GM12878 (cell line): ENCODE results near the gene TSHR. TPM values are rescaled to one million over a fixed set of nuclear protein-coding genes. Genes with fewer than 3 reads are reported as not detected.

ENCODE experiments used
- ATAC-seq: fragments of 200-7000 bp; cut with Tn5 transposase; 3 replicates; pipeline ENCODE4 v1.9.1; 2020; ENCODE audit warnings: mild to moderate bottlenecking, moderate library complexity
- BruUV-seq: library from RNA; stranded (reverse); fragments of 400-500 nt; replicated peaks from 2 replicates; lab custom pipeline; 2021; lab: Mats Ljungman, UMichigan
- CTCF ChIA-PET: fragments of 300-600 bp; sonication (Branson Sonifier 250); formaldehyde crosslinking; extraction: SDS; loops from one replicate; lab custom pipeline; 2021; ENCODE audit warnings: inconsistent platforms; lab: Yijun Ruan, JAX
- POLR2A ChIA-PET: fragments of 350-600 bp; formaldehyde crosslinking; extraction: SDS; loops from one replicate; lab custom pipeline; 2021; ENCODE audit warnings: inconsistent platforms; lab: Charles Lee
- RAD21 ChIA-PET: fragments of 300-600 bp; sonication (Branson Sonifier 250); formaldehyde crosslinking; loops from one replicate; lab custom pipeline; 2023; ENCODE audit warnings: antibody characterized with exemption; ENCODE audit not compliant: unreplicated experiment; lab: Charles Lee
- SMC1A ChIA-PET: fragments of 300-600 bp; sonication (Branson Sonifier 250); formaldehyde crosslinking; loops from one replicate; lab custom pipeline; 2023; ENCODE audit not compliant: unreplicated experiment, uncharacterized antibody; lab: Charles Lee
- DNase-seq: peaks from one replicate; pipeline ENCODE4 v3.0.0-alpha.2; 2011; ENCODE audit warnings: low read depth, low spot score
- FAIRE-seq: peaks from 3 replicates; lab custom pipeline; 2011; peaks lifted over from hg19 to GRCh38; lab: Jason Lieb, UNC
- H2AFZ ChIP-seq: 2 replicates; pipeline ENCODE4 v1.6.0; 2011; ENCODE audit warnings: low read depth, low read length, control low read depth; ENCODE audit not compliant: control insufficient read depth
- H3K27ac ChIP-seq: 2 replicates; pipeline ENCODE4 v1.5.1; 2011; ENCODE audit warnings: control low read depth; ENCODE audit not compliant: control insufficient read depth, insufficient read depth
- H3K27me3 ChIP-seq, 2 experiments: replicated peaks in 1 of 2; 2 replicates each; pipeline versions ENCODE4 v1.6.0 to v1.6.1; 2011; ENCODE audit warnings: low read length in 1 of 2; ENCODE audit not compliant: control insufficient read depth in 2 of 2, insufficient read depth in 2 of 2
- H3K36me3 ChIP-seq, 2 experiments: 2 replicates each; pipeline ENCODE4 v1.5.1; 2011; ENCODE audit warnings: low read length in 1 of 2; ENCODE audit not compliant: control insufficient read depth in 2 of 2, insufficient read depth in 2 of 2
- H3K4me1 ChIP-seq: 2 replicates; pipeline ENCODE4 v1.6.1; 2011; ENCODE audit warnings: mild to moderate bottlenecking, low read length, moderate library complexity, mixed read lengths; ENCODE audit not compliant: control insufficient read depth, insufficient read depth
- H3K4me2 ChIP-seq: 2 replicates; pipeline ENCODE4 v1.6.0; 2011; ENCODE audit warnings: control low read depth; ENCODE audit not compliant: control insufficient read depth, insufficient read depth
- H3K4me3 ChIP-seq: fragments of 200-600 bp; sonication (generic); 2 replicates; pipeline ENCODE4 v1.5.1; 2016
- H3K79me2 ChIP-seq: 2 replicates; pipeline ENCODE4 v1.6.0; 2011; ENCODE audit warnings: low read length; ENCODE audit not compliant: control insufficient read depth, insufficient read depth
- H3K9ac ChIP-seq: 2 replicates; pipeline ENCODE4 v1.8.0; 2011; ENCODE audit warnings: low read length, control low read depth, mixed read lengths; ENCODE audit not compliant: control insufficient read depth, insufficient read depth
- H3K9me3 ChIP-seq: replicated peaks from 3 replicates; pipeline ENCODE4 v1.5.1; 2011; ENCODE audit warnings: mild to moderate bottlenecking, low read length; ENCODE audit not compliant: control insufficient read depth, insufficient read depth
- H4K20me1 ChIP-seq: 2 replicates; pipeline ENCODE4 v1.6.0; 2011; ENCODE audit not compliant: control insufficient read depth, insufficient read depth
- CBFB ChIP-seq: IDR thresholded peaks from 2 replicates; pipeline ENCODE4 v1.6.1; 2016; ENCODE audit warnings: antibody characterized with exemption, low read depth
- ETV6 ChIP-seq, 2 experiments: fragments of 450-650 bp in 1 of 2; IDR thresholded peaks in 1 of 2; conservative IDR thresholded peaks in 1 of 2; 2 replicates each; pipeline ENCODE4 v1.6.1; 2014; ENCODE audit warnings: antibody characterized with exemption in 1 of 2, borderline replicate concordance in 1 of 2, low read depth in 1 of 2, mild to moderate bottlenecking in 1 of 2, moderate library complexity in 1 of 2
- HDGF ChIP-seq: fragments of 450-650 bp; IDR thresholded peaks from 2 replicates; pipeline ENCODE4 v1.6.1; 2016; ENCODE audit warnings: antibody characterized with exemption
- IKZF1 ChIP-seq: fragments of 450-650 bp; conservative IDR thresholded peaks from 2 replicates; pipeline ENCODE4 v1.6.1; 2017; ENCODE audit warnings: antibody characterized with exemption, mild to moderate bottlenecking
- KAT2A ChIP-seq: conservative IDR thresholded peaks from 2 replicates; pipeline ENCODE4 v1.6.1; 2011; ENCODE audit warnings: low read depth, low read length; ENCODE audit not compliant: control insufficient read depth
- MTA3 ChIP-seq: IDR thresholded peaks from 2 replicates; pipeline ENCODE4 v1.6.1; 2012; ENCODE audit warnings: low read length, inconsistent platforms, borderline replicate concordance
- MYC ChIP-seq: IDR thresholded peaks from 2 replicates; pipeline ENCODE4 v1.6.1; 2011; ENCODE audit warnings: mild to moderate bottlenecking, low read length, moderate library complexity, inconsistent platforms; ENCODE audit not compliant: insufficient read depth, insufficient replicate concordance, insufficient read length, severe bottlenecking
- NFIC ChIP-seq: IDR thresholded peaks from 2 replicates; pipeline ENCODE4 v1.6.1; 2012; ENCODE audit warnings: low read depth, mild to moderate bottlenecking, inconsistent platforms, low read length, moderate library complexity
- NFYB ChIP-seq: IDR thresholded peaks from 2 replicates; pipeline ENCODE4 v1.6.1; 2011; ENCODE audit warnings: low read depth, mild to moderate bottlenecking, low read length, improper control_type of control experiment, moderate library complexity; ENCODE audit not compliant: insufficient read depth
- NR2C2 ChIP-seq: IDR thresholded peaks from 2 replicates; pipeline ENCODE4 v1.6.1; 2011; ENCODE audit warnings: borderline replicate concordance, low read depth; ENCODE audit not compliant: control insufficient read depth, insufficient read length
- POU2F2 ChIP-seq: IDR thresholded peaks from 3 replicates; pipeline ENCODE4 v1.6.1; 2011; ENCODE audit warnings: low read depth, mild to moderate bottlenecking, low read length, borderline replicate concordance
- SMAD1 ChIP-seq: fragments of 450-650 bp; IDR thresholded peaks from 2 replicates; pipeline ENCODE4 v1.6.1; 2018; ENCODE audit warnings: mild to moderate bottlenecking, low read depth; ENCODE audit not compliant: partially characterized antibody
- ZBED1 ChIP-seq: IDR thresholded peaks from 2 replicates; pipeline ENCODE4 v1.6.1; 2016; ENCODE audit warnings: borderline replicate concordance
- ZNF217 ChIP-seq: fragments of 450-650 bp; IDR thresholded peaks from 2 replicates; pipeline ENCODE4 v1.6.1; 2017; ENCODE audit warnings: antibody characterized with exemption, mild to moderate bottlenecking
- WGBS: methylation state at CpG from one replicate; pipeline ENCODE4 v1.1.6; 2016; ENCODE audit warnings: low lambda C conversion rate; ENCODE audit not compliant: insufficient replicate concordance, insufficient coverage; ENCODE audit errors: missing lambda C conversion rate; 5-methylcytosine and 5-hydroxymethylcytosine counted together
- in situ Hi-C: fragments of 300-500 bp; cut with MboI; formaldehyde crosslinking; loops from 9 replicates; pipeline ENCODE4 v1.14.3; 2018; ENCODE audit warnings: mixed read lengths
- intact Hi-C: fragments of 100-400 bp; cut with micrococcal nuclease; formaldehyde crosslinking; loops from one replicate; pipeline ENCODE4 v1.14.2; 2022; ENCODE audit not compliant: unreplicated experiment
- polyA plus RNA-seq, 11 experiments: library from polyadenylated mRNA; depleted of rRNA in 4 of 11; unstranded in 6 of 11; stranded (reverse) in 5 of 11; fragments of >200 nt; fragmentation: Nextera tagmentation in 4 of 11; fragmentation: Illumina TruSeq in 1 of 11; extraction: Ambion mirVana in 4 of 11; extraction: Trizol in 1 of 11; gene quantifications; 1 replicate in 1 of 11; 2 replicates in 10 of 11; pipeline versions ENCODE4 v1.2.1 to v1.2.3, GENCODE V29; 2011 to 2016; ENCODE audit warnings: inconsistent platforms in 2 of 11, missing spikeins in 2 of 11, low read depth in 1 of 11
- total RNA-seq, 4 experiments: library from RNA; depleted of rRNA in 3 of 4; stranded (reverse); fragments of >200 nt in 3 of 4; fragmentation: Illumina TruSeq in 1 of 4; extraction: Trizol in 1 of 4; gene quantifications; 2 replicates each; pipeline versions ENCODE4 v1.2.1 to v1.2.3, GENCODE V29; 2013 to 2021
- TF ChIP-seq, protein P1 (sequence below): fragments of 450-650 bp; formaldehyde crosslinking; IDR thresholded peaks from 2 replicates; pipeline ENCODE4 v1.4.0; 2022; ENCODE audit warnings: mild to moderate bottlenecking, moderate library complexity
- TF ChIP-seq, protein P2 (sequence below): fragments of 450-650 bp; IDR thresholded peaks from 2 replicates; pipeline ENCODE4 v1.6.1; 2018; ENCODE audit warnings: borderline replicate concordance, mild to moderate bottlenecking; ENCODE audit not compliant: partially characterized antibody

TSHR gene
- total and polyA plus RNA-seq, 10 of the 15 experiments (the other 5 are each of a cell fraction or from before 2014, with no cell fraction given), result 0.06 to 0.31 TPM; not detected in 8

DNA sequence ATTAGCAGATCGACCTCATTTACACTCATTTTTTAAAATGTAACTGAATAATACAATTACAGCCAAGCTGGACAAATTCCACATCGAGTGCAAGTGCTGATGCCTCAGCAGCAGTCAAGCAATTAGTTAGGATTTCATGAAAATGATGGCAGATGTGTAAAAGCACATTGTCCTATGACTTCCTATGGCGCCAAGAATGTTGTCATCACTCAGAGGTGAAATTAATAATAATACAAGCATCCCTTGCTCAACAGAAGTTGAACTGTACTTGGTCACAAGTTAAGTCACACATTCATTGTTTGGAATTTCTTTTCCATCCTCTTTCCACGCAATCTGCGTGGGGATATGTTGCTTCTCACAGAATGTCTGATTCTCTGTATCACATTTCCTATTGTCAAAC, 148.0 kb downstream of the TSHR start:
- POLR2A ChIA-PET, result no interaction called here
- no TSS peak for BruUV-seq
- Histone ChIP-seq H3K4me1 (no peaks in the 10 kb centered on the region), H3K36me3 (no peaks in the 10 kb centered on the region), H3K27me3 (no peaks in the 10 kb centered on the region), H4K20me1 (no peaks in the 10 kb centered on the region), H3K9ac (no peak overlapping the region), H3K79me2 (no peaks in the 10 kb centered on the region), H3K4me3 (no peak overlapping the region), H3K27ac (no peak overlapping the region), H2AFZ (no peak overlapping the region), H3K4me2 (no peak overlapping the region), H3K9me3 (no peaks in the 10 kb centered on the region; the same call in 2 of the 3 replicates)
- no peak for DNase-seq
- RAD21 ChIA-PET, result no interaction called here
- 46% methylated on average over 5 of the region's 5 CpGs for WGBS
- SMC1A ChIA-PET, result no interaction called here
- no peak for FAIRE-seq
- in situ Hi-C loops (no loop called here), intact Hi-C loops (no loop called here)
- ATAC-seq, result no peak
- CTCF ChIA-PET, result interaction anchor here (1.4 kb wide), 1 partner anchor 14 kb away, joined by 4 read pairs; no protein-coding TSS in a partner anchor
- TF ChIP-seq POU2F2, result no peak
- no peak for TF ChIP-seq ZBED1
- no peak for TF ChIP-seq HDGF
- no peak for TF ChIP-seq SMAD1
- TF ChIP-seq CBFB, result no peak
- TF ChIP-seq, protein P1, sequence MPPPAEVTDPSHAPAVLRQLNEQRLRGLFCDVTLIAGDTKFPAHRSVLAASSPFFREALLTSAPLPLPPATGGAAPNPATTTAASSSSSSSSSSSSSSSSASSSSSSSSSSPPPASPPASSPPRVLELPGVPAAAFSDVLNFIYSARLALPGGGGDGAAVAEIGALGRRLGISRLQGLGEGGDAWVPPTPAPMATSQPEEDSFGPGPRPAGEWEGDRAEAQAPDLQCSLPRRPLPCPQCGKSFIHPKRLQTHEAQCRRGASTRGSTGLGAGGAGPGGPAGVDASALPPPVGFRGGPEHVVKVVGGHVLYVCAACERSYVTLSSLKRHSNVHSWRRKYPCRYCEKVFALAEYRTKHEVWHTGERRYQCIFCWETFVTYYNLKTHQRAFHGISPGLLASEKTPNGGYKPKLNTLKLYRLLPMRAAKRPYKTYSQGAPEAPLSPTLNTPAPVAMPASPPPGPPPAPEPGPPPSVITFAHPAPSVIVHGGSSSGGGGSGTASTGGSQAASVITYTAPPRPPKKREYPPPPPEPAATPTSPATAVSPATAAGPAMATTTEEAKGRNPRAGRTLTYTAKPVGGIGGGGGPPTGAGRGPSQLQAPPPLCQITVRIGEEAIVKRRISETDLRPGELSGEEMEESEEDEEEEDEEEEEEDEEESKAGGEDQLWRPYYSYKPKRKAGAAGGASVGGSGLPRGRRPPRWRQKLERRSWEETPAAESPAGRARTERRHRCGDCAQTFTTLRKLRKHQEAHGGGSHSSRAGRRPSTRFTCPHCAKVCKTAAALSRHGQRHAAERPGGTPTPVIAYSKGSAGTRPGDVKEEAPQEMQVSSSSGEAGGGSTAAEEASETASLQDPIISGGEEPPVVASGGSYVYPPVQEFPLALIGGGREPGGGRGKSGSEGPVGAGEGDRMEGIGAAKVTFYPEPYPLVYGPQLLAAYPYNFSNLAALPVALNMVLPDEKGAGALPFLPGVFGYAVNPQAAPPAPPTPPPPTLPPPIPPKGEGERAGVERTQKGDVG (CRISPR knock-in tag), result no peak
- no peak for TF ChIP-seq NFIC
- TF ChIP-seq, protein P2, sequence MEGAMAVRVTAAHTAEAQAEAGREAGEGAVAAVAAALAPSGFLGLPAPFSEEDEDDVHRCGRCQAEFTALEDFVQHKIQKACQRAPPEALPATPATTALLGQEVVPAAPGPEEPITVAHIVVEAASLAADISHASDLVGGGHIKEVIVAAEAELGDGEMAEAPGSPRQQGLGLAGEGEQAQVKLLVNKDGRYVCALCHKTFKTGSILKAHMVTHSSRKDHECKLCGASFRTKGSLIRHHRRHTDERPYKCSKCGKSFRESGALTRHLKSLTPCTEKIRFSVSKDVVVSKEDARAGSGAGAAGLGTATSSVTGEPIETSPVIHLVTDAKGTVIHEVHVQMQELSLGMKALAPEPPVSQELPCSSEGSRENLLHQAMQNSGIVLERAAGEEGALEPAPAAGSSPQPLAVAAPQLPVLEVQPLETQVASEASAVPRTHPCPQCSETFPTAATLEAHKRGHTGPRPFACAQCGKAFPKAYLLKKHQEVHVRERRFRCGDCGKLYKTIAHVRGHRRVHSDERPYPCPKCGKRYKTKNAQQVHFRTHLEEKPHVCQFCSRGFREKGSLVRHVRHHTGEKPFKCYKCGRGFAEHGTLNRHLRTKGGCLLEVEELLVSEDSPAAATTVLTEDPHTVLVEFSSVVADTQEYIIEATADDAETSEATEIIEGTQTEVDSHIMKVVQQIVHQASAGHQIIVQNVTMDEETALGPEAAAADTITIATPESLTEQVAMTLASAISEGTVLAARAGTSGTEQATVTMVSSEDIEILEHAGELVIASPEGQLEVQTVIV, result no peak
- TF ChIP-seq NFYB, result no peak
- TF ChIP-seq MTA3, result no peak
- no peak for TF ChIP-seq IKZF1
- TF ChIP-seq KAT2A, result no peak
- TF ChIP-seq ETV6 (conservative IDR thresholded peaks at IDR 0.05 in 1 of 2, IDR thresholded peaks at IDR 0.05 in 1 of 2; ENCODE audit: borderline replicate concordance in 1 of 2, low read depth in 1 of 2), result no peak
- no peak for TF ChIP-seq ZNF217
- no peak for TF ChIP-seq MYC
- no peak for TF ChIP-seq NR2C2
